NCI-H460 (cell line): ENCODE measurements around the gene SEC22C. TPM values are rescaled to one million over a fixed set of nuclear protein-coding genes. Genes with fewer than 3 reads are reported as not detected.

ENCODE experiments used
- DNase-seq: peaks from one replicate; pipeline ENCODE4 v3.0.0-alpha.2; 2016; ENCODE audit warnings: low read depth; ENCODE audit errors: extremely low read depth
- total RNA-seq: library from RNA; depleted of rRNA; stranded (reverse); fragments of >200 nt; shearing (Covaris generic); gene quantifications from 2 replicates; pipeline ENCODE4 v1.2.3, GENCODE V29; 2014; rRNA removed

The SEC22C gene
- total RNA-seq, 1 experiment from 2014 or later: 57.2 TPM

DNA sequence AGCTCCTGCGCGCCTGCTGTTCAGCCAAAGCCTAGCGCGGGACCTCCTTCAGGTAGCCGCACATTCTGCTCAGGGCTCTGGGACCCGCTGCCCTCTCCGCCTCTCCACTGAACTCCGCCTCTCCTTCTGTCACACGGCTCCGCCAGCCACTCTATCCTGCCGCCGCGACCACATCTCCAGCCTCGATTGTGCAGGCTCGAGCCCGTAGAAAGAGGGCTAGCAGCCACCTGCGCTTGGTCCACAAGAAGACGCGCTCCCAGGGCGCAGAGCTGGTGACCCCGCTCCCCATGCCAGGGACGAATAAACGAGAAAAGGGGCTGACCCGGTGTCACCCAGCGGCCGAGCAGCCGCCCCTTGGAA, 80.5 kb downstream of the SEC22C start:
- DNase-seq: no peak

DNA sequence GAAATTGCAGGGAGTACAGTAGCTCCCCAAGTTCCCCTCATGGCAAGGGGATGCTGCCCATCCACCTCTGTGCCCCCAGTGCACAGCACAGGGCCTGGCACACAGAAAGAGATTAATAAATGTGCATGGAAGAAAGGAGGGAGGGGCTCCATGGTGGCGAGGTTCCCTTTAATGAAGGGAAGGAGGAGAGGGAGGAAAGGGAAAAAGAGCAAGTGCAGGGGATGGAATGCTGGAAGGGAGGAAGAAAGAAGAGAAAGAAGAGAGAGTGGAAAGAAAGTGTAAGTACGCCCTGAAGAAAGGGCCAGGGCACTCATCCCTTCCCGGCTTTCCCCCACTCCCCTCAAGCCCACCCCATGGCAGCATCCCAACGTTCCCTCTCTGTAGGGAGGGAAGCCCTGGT, 80.9 kb downstream of the SEC22C start:
- no peak for DNase-seq

GRCh38 chr3:42500091-42500490, 81.7 kb downstream of the SEC22C start:
- no peak for DNase-seq

DNA sequence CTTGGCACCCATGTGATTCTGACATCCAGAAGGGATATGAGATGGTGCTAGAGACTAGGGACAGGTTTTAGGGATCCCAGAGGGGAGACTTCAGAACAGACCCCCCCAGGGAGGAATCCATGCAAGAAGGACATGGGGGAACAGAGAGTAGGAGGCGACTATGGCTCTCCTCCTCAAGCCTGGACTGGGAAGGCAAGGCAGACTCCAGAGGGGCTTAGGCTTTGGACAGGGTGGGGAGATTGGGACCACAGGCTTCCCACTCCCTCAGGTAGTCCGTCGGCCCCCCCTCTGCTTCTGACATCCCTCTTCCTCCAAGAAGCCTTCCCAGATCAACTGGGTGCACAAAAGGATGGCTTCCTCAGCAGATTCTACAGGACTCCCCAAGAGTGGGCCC, 82.3 kb downstream of the SEC22C start:
- DNase-seq: no peak

DNA sequence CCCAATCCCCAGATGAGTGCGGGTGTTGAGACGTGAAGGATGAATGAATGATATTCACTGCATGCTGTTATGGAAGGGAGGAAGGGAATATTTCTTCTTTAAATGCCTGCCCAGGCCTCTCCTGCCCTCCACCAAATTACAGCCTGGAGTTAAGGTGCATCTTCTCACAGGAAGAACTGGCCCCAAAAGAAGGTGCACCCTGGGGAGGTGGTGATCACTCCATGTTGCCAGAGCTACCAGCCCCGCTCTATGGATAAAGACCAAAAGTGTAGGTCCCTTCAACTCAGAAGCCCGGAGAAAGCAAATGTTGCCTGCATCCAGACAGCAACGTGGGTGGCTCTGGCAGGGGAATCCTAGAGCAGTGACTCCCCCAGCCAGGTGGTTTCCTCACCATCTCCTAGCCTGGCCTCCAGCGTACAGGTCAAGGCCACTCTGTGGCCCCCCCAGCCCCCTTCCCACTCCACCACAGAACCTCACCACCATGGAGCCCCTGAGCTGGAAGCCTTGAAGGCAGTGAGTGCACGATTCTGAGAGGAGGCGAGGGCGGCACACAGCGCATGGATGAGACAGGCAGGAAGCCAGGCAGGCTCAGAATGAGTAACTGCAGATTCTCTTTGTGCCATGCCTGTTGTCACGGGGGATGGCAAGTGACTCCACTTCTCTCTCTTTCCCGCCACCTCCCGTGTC, 82.8 kb downstream of the SEC22C start:
- DNase-seq: no peak

GRCh38 chr3:42498034-42498433, 83.7 kb downstream of the SEC22C start:
- DNase-seq: no peak

Other genes starting within 250 kb of the SEC22C start
- gene LYZL4, start 171.4 kb downstream of the SEC22C start, total RNA-seq: not detected in 2 replicates
- gene VIPR1, start 79.3 kb downstream of the SEC22C start, total RNA-seq: 0.35 TPM in 1 of 2 replicates, not detected in the other
- 19.5 and 21.4 TPM in 2 replicates for gene SS18L2, start 8.9 kb upstream of the SEC22C start, total RNA-seq
- gene NKTR, start 18.7 kb upstream of the SEC22C start, total RNA-seq: 18.9 and 26.9 TPM in 2 replicates
- 1.5 TPM in 2 replicates for gene ZBTB47, start 71.7 kb upstream of the SEC22C start, total RNA-seq
- gene KLHL40, start 103.6 kb upstream of the SEC22C start, total RNA-seq: not detected in 2 replicates
- gene HHATL, start 120.8 kb upstream of the SEC22C start, total RNA-seq: not detected in 2 replicates
- 0.87 and 2.8 TPM in 2 replicates for gene CCDC13, start 191.3 kb upstream of the SEC22C start, total RNA-seq
- 121 and 123 TPM in 2 replicates for gene HIGD1A, start 222.5 kb upstream of the SEC22C start, total RNA-seq
- gene ACKR2, start 227.5 kb upstream of the SEC22C start, total RNA-seq: not detected in 2 replicates